Medulla oblongata (tissue), 1 donor: ENCODE measurements around the gene NUP98.
"Not testable (repeated sequence)": the region's sequence is repeated elsewhere in the genome, so short reads cannot be mapped to it uniquely, and the experiment has no call there.

Experiments used
- DNase-seq: peaks from one replicate; pipeline ENCODE4 v3.0.0-alpha.2; 2015; ENCODE audit errors: extremely low spot score

The NUP98 gene

GRCh38 chr11:3799143-3799542 lies 1.8 kb upstream of the NUP98 start:
- no peak for DNase-seq

- DNase-seq, result no peak
Observed at GRCh38 chr11:3796801-3797328, 489 bp downstream of the NUP98 start.

DNA sequence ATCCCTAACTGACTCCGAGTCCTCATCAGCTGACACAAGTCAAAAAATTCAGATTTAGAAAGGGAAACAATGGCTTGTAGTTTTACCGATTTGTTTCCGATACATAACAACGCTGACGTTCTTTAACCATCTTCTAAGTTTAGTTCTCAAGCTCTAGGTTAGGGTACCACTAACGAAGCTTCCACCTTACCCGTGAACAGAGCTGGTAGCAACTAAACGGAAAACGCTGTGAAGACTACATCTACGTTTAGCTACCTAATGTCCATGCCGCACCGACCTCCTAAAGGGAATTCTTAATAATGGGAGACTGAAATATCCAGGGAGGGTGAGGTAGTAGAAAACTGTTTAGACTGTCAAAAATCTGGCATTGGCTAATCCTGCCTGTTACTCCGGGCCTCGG lies 1.0 kb downstream of the NUP98 start:
- DNase-seq, result no peak

DNA sequence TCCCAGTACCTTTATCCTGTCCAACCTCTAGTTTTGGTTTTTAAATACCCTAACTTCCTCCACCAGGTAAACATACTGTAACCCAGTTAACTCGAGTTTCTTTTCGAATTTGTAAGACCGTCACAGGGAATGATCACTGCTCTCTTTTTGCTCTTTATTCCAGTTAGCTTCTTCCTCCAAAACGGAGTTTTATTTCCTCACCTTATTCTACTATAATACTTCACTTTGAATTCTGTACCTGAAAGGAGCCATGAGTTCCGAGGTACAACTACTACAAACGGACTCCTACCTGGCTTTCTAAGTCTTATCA lies 1.4 kb downstream of the NUP98 start:
- DNase-seq, result no peak

DNA sequence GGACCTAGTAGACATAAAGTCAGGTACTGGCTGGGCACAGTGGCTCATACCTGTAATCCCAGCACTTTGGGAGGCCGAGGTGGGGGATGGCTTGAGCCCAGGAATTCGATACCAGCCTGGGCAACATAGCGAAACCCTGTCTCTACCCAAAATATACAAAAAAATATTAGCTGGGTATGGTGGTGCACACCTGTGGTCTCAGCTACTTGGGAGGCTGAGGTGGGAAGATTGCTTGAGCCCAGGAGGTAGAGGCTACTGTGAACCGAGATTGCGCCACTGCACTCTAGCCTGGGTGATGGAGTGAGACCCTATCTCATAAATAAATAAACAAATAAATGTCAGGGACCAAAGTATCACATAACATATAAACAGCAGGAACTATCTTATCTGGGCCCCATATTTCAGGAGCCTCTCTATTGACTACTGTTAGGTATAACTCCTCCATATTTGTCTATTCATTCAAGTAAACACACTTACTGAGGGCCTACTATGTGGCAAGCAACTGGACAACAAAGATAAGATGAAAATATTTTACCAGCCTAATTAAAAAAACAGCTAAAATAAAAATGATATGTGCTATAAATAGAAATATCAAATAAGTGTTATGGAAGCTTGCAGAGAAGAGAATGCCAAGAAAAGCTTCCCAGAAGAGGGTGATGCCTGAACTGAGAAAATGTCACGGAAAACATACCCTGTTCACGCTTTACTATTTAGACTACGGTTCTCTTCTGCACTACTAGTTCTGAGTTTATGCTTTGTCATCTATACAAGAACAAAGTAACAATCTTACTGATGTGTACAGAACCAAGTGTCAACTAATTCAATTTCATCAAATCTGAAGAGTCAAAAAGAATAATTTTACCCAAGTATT lies 2.0 kb downstream of the NUP98 start:
- no peak for DNase-seq

- not testable (repeated sequence) for DNase-seq
Observed at GRCh38 chr11:3794387-3794786, 3.0 kb downstream of the NUP98 start.

DNA sequence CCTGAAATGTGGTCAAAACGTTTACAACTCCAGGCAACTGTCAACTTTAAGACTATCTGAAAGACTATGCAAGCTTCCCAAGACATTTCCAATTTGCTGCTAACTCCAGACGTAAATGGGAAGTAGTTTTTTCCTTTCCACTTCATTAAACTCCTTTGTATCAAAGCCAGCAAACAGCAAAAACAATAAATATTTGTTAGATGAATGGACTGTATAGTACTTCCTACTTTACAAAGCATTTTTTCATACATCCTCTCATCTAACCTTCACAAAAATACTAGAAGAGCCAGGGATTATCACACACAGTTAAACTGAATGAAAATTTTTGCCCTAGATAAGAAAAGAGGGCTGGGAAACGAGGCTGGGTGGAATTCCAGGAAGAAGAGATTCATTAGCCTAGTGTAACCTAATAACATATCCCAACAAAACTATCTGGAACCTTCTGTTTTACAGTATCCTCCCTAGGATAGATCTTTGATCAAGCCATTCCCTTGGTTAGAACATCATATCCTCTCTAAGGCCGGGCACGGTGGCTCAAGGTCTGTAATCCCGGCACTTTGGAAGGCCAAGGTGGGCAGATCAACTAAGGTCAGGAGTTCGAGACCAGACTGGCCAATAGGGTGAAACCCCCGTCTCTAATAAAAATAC lies 10.4 kb downstream of the NUP98 start:
- DNase-seq, result no peak

GRCh38 chr11:3783611-3784010 lies 13.7 kb downstream of the NUP98 start:
- no peak for DNase-seq

GRCh38 chr11:3782963-3783362 lies 14.4 kb downstream of the NUP98 start:
- DNase-seq, result no peak

GRCh38 chr11:3781423-3781822 lies 15.9 kb downstream of the NUP98 start:
- no peak for DNase-seq

DNA sequence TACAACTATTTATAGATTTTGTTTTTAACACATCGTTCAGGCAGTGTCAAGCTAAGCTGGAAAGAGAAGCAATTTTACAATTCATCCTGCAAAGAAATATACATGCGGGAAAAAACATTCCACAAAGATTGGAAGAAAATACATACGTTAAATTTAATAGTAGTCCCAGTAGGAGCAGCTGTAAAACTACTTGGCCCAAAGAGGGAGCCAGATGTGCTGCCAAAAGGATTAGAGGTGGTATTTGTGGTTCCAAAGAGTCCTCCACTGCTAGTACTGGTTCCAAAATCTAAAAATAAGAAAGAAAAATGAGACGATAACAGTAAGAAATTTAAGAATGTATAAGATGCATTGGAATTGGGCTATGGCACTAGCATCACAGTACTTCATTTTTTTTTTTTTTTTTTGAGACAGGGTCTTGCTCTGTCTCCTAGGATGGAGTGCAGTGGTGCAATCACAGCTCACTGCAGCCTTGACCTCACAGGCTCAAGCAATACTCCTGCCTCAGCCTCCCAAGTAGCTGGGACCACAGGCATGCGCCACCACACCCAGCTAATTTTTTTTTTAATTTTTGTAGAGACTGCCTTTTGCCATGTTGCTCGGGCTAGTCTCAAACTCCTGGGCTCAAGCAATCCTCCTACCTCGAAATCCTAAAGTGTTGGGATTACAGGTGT lies 21.5 kb downstream of the NUP98 start:
- no peak for DNase-seq

DNA sequence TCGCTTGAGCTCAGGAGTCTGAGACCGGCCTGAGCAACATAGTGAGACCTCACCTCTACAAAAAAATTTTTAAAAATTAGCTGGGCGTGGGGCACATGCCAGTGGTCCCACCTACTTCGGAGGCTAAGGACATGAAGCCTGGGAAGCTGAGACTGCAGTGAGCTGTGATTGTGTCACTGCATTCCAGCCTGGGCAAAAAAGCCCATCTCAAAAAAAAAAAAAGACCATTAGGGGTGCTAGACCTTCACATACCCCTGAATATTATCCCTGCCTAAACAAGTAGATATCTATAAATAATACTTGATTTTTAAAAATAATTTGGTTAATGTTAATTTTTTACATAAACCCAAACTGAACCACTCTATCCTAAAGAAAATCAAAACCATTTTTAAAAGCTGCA lies 24.2 kb downstream of the NUP98 start:
- no peak for DNase-seq

- no peak for DNase-seq
Observed at GRCh38 chr11:3767536-3767935, 29.8 kb downstream of the NUP98 start.

DNA sequence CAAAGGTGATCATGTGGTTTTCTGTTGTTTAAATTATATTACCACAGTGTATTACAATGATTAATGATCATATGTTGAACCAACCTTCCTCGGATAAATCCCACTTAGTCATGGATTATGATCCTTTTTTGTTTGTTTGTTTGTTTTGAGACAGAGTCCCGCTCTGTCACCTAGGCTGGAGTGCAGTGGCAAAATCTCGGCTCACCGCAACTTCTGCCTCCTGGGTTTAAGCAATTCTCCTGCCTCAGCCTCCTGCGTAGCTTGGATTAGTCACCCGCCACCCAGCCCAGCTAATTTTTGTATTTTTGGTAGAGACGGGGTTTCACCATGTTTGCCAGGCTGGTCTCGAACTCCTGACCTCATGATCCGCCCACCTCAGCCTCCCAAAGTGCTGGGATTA lies 30.5 kb downstream of the NUP98 start:
- DNase-seq, result not testable (repeated sequence)

GRCh38 chr11:3764266-3764665 lies 33.1 kb downstream of the NUP98 start:
- DNase-seq, result no peak

DNA sequence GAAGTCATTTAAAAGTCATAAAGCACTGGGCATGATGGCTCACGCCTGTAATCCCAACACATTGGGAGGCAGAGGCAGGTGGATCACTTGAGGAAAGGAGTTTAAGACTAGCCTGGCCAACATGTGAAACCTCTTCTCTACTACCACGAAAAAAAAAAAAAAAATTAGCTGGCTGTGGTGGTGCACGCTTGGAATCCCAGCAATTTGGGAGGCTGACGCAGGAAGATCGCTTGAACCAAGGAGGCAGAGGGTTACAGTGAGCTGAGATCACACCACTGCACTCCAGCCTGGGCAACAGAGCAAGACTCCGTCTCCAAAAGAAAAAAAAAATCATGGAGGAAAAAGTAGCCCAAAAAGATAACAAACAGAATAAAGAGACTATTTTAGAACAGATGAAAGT lies 42.2 kb downstream of the NUP98 start:
- no peak for DNase-seq

GRCh38 chr11:3753110-3753509 lies 44.2 kb downstream of the NUP98 start:
- DNase-seq, result no peak

DNA sequence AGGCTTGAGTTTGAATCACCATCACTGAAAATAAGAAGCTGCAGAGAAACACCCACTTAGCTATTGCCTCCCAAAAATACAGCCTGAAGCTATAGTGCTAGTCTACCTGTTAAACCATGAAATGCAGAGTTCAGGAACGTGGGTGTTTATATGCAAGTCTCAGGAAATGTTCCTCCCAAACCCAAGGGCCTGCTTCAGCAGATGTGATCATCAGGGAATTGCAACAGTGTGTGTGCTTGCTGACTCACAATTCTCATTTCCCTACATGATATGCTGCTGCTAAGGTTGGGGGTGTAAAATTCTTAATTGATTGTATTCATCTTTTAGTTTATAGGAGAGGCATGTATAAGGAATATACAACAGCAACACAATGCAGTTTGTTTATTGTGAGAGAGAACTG lies 49.6 kb downstream of the NUP98 start:
- DNase-seq, result no peak

- DNase-seq, result no peak
Observed at GRCh38 chr11:3745161-3745560, 52.2 kb downstream of the NUP98 start.

DNA sequence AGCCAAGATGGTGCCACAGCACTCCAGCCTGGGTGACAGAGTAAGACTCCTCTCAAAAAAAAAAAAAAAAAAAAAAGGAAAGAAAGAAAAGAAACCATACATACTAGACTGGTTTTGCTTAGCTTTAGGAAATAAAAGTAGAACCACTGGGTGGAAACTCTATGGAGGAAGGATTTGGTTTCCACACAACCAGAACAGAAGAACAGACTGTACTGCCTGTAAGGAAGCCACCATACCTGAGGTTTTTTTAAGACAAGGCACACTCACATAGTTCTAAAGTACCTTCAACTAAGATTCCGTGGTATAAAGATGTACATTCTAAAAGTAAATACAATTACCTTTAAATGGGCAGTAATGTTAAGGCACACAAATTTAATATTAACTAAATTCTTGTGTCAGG lies 58.6 kb downstream of the NUP98 start:
- no peak for DNase-seq

- no peak for DNase-seq
Observed at GRCh38 chr11:3738241-3738640, 59.1 kb downstream of the NUP98 start.

DNA sequence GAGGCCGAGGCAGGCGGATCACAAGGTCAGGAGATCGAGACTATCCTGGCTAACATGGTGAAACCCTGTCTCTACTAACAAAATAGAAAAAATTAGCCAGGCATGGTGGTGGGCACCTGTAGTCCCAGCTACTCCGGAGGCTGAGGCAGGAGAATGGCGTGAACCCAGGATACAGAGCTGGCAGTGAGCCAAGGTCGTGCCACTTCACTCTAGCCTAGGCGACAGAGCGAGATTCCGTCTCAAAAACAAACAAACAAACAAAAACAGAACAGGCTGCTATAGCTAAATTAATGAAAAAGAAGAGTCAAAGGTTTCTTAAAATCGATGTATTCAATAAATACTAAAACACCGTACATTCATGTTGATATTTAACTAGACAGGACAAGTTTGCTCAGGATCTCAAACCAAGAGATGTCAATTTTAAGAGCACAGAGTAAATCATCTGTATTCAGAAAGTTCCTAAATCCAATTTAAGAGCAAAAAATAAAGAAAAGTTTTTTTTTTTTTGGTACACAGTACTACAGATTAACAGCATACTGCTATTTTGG lies 59.9 kb downstream of the NUP98 start:
- no peak for DNase-seq
